ENCODE data around the gene DENND5A.
"Not testable (repeated sequence)": the region's sequence is repeated elsewhere in the genome, so short reads cannot be mapped to it uniquely, and the experiment has no call there.

DNA sequence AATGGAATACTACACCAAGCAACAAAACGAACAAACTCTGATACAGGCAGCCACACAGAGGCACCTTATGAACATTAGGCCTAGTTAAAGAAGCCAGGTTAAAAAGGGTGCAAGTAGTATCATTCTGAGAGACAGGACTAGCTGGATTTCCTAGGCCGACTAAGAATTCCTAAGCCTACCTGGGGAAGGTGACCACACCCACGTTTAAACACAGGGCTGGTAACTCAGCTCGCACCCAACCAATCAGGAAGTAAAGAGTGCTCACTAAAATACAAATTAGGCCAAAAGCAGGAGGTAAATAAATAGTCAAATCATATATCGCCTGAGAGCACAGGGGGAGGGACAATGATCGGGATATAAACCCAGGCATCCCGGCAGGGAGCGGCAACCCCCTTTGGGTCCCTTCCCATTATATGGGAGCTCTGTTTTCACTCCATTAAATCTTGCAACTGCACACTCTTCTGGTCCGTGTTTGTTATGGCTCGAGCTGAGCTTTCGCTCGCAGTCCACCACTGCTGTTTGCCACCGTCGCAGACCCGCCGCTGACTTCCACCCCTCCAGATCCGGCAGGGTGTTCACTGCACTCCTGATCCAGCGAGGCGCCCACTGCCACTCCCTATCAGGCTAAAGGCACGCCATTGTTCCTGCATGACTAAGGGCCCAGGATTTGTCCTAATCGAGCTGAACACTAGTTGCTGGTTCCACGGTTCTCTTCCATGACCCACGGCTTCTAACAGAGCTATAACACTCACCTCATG lies 167.8 kb downstream of the DENND5A start:
- TF ChIP-seq, protein P1, sequence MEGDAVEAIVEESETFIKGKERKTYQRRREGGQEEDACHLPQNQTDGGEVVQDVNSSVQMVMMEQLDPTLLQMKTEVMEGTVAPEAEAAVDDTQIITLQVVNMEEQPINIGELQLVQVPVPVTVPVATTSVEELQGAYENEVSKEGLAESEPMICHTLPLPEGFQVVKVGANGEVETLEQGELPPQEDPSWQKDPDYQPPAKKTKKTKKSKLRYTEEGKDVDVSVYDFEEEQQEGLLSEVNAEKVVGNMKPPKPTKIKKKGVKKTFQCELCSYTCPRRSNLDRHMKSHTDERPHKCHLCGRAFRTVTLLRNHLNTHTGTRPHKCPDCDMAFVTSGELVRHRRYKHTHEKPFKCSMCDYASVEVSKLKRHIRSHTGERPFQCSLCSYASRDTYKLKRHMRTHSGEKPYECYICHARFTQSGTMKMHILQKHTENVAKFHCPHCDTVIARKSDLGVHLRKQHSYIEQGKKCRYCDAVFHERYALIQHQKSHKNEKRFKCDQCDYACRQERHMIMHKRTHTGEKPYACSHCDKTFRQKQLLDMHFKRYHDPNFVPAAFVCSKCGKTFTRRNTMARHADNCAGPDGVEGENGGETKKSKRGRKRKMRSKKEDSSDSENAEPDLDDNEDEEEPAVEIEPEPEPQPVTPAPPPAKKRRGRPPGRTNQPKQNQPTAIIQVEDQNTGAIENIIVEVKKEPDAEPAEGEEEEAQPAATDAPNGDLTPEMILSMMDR (IDR thresholded peaks at IDR 0.05), result not testable (repeated sequence)
- not testable (repeated sequence) for TF ChIP-seq POLR2A (IDR thresholded peaks at IDR 0.05)
